Astrocyte (in vitro differentiated cells and primary cell): ENCODE data around the gene CELF2. TPM values are rescaled to one million over a fixed set of nuclear protein-coding genes. Genes with fewer than 3 reads are reported as not detected.
A peak's percentile ranks its signal among the peaks of the same experiment; 100 is the strongest.

Experiments used
- DNase-seq: peaks from one replicate; pipeline ENCODE4 v3.0.0-alpha.2; 2010; ENCODE audit warnings: low read depth
- FAIRE-seq: peaks from 2 replicates; lab custom pipeline; 2011; peaks lifted over from hg19 to GRCh38; lab: Jason Lieb, UNC
- H2AFZ ChIP-seq: 2 replicates; pipeline ENCODE4 v1.6.0; 2012; ENCODE audit warnings: low read depth, low read length, inconsistent platforms
- H3K27ac ChIP-seq: 2 replicates; pipeline ENCODE4 v1.5.1; 2011; ENCODE audit warnings: low read depth, low read length, inconsistent platforms
- H3K27me3 ChIP-seq: 2 replicates; pipeline ENCODE4 v1.6.0; 2011; ENCODE audit warnings: low read length, inconsistent platforms; ENCODE audit not compliant: insufficient read depth
- H3K36me3 ChIP-seq: 2 replicates; pipeline ENCODE4 v1.5.1; 2011; ENCODE audit warnings: low read length, inconsistent platforms; ENCODE audit not compliant: insufficient read depth
- H3K4me1 ChIP-seq: 2 replicates; pipeline ENCODE4 v1.5.1; 2011; ENCODE audit warnings: low read length, inconsistent platforms; ENCODE audit not compliant: insufficient read depth
- H3K4me2 ChIP-seq: 2 replicates; pipeline ENCODE4 v1.6.0; 2012; ENCODE audit warnings: low read length, inconsistent platforms
- H3K4me3 ChIP-seq: 2 replicates; pipeline ENCODE4 v1.5.1; 2011; ENCODE audit warnings: low read depth, mild to moderate bottlenecking, low read length, inconsistent platforms; ENCODE audit not compliant: insufficient read depth
- H3K79me2 ChIP-seq: 2 replicates; pipeline ENCODE4 v1.6.0; 2012; ENCODE audit warnings: mild to moderate bottlenecking, low read length, inconsistent platforms; ENCODE audit not compliant: insufficient read depth
- H3K9ac ChIP-seq: 2 replicates; pipeline ENCODE4 v1.6.0; 2012; ENCODE audit warnings: mild to moderate bottlenecking, low read length, inconsistent platforms
- H3K9me3 ChIP-seq: 2 replicates; pipeline ENCODE4 v1.5.1; 2012; ENCODE audit warnings: low read depth, mild to moderate bottlenecking, low read length, inconsistent platforms; ENCODE audit not compliant: insufficient read depth
- H4K20me1 ChIP-seq: 2 replicates; pipeline ENCODE4 v1.6.0; 2012; ENCODE audit warnings: low read length, inconsistent platforms; ENCODE audit not compliant: insufficient read depth
- H3K27ac Mint-ChIP-seq: one replicate; pipeline ENCODE4 v1.8.0; 2021; ENCODE audit warnings: mild to moderate bottlenecking, mixed read lengths; ENCODE audit not compliant: unreplicated experiment
- H3K27me3 Mint-ChIP-seq: one replicate; pipeline ENCODE4 v1.8.0; 2021; ENCODE audit warnings: low read depth, mixed read lengths; ENCODE audit not compliant: unreplicated experiment
- H3K36me3 Mint-ChIP-seq: one replicate; pipeline ENCODE4 v1.8.0; 2021; ENCODE audit warnings: low read depth, mixed read lengths; ENCODE audit not compliant: unreplicated experiment
- H3K4me1 Mint-ChIP-seq: one replicate; pipeline ENCODE4 v1.8.0; 2021; ENCODE audit warnings: low read depth, mixed read lengths; ENCODE audit not compliant: unreplicated experiment
- H3K4me3 Mint-ChIP-seq: one replicate; pipeline ENCODE4 v1.8.0; 2021; ENCODE audit warnings: mild to moderate bottlenecking, moderate library complexity, mixed read lengths; ENCODE audit not compliant: unreplicated experiment
- H3K9me3 Mint-ChIP-seq: one replicate; pipeline ENCODE4 v1.8.0; 2021; ENCODE audit warnings: mild to moderate bottlenecking, mixed read lengths; ENCODE audit not compliant: unreplicated experiment
- CTCF ChIP-seq: IDR thresholded peaks from 2 replicates; pipeline ENCODE4 v1.5.1; 2011; ENCODE audit warnings: low read depth, mild to moderate bottlenecking, inconsistent platforms, low read length, moderate library complexity; ENCODE audit not compliant: insufficient read depth
- EZH2 ChIP-seq: IDR thresholded peaks from 2 replicates; pipeline ENCODE4 v1.6.1; 2012; ENCODE audit warnings: mild to moderate bottlenecking, low read length, inconsistent platforms; ENCODE audit not compliant: insufficient read depth
- total RNA-seq: library from RNA; stranded (reverse); gene quantifications from 2 replicates; pipeline ENCODE4 v1.2.1, GENCODE V29; 2021

The CELF2 gene
- total RNA-seq, 1 donor from 2014 or later: 76.1 TPM

- H3K4me3 Mint-ChIP-seq: no peak overlapping the region
These were observed 200.7 kb downstream of the CELF2 start for GRCh38 chr10:11218395-11218794.

GRCh38 chr10:11219431-11219830 lies 201.8 kb downstream of the CELF2 start:
- no peak overlapping the region for H3K27ac ChIP-seq

More at GRCh38 chr10:11218395-11218794, 200.7 kb downstream of the CELF2 start:
- H3K4me1 ChIP-seq: no peaks in the 10 kb centered on the region
- no peaks in the 10 kb centered on the region for H3K9me3 ChIP-seq
- no peak overlapping the region for H3K4me3 ChIP-seq
- H3K27ac ChIP-seq: no peak overlapping the region
- peaks cover 8% of the 10 kb centered on the region for H3K36me3 Mint-ChIP-seq
- no peaks in the 10 kb centered on the region for H3K79me2 ChIP-seq
- no peak overlapping the region for H3K4me2 ChIP-seq
- H2AFZ ChIP-seq: no peak overlapping the region
- H3K9me3 Mint-ChIP-seq: no peaks in the 10 kb centered on the region
- no peaks in the 10 kb centered on the region for H3K27me3 Mint-ChIP-seq
- no peaks in the 10 kb centered on the region for H3K27me3 ChIP-seq
- H3K4me1 Mint-ChIP-seq: peaks cover 15% of the 10 kb centered on the region
- TF ChIP-seq CTCF (no peak), EZH2 (no peak)
- no peak overlapping the region for H3K9ac ChIP-seq
- no peaks in the 10 kb centered on the region for H3K36me3 ChIP-seq
- H4K20me1 ChIP-seq: no peaks in the 10 kb centered on the region
- FAIRE-seq: no peak
- H3K27ac Mint-ChIP-seq: no peak overlapping the region
- DNase-seq: no peak

More at GRCh38 chr10:11219431-11219830, 201.8 kb downstream of the CELF2 start:
- H3K4me3 Mint-ChIP-seq: peak overlapping the region; percentile 6
- no peaks in the 10 kb centered on the region for H3K27me3 Mint-ChIP-seq
- Histone ChIP-seq H4K20me1 (no peaks in the 10 kb centered on the region), H3K9me3 (no peaks in the 10 kb centered on the region), H3K4me3 (no peak overlapping the region), H3K27me3 (no peaks in the 10 kb centered on the region), H3K4me2 (no peak overlapping the region), H3K4me1 (no peaks in the 10 kb centered on the region), H3K79me2 (no peaks in the 10 kb centered on the region), H2AFZ (no peak overlapping the region), H3K36me3 (no peaks in the 10 kb centered on the region), H3K9ac (no peak overlapping the region)
- FAIRE-seq (no peak), DNase-seq (no peak)
- H3K9me3 Mint-ChIP-seq: no peaks in the 10 kb centered on the region
- H3K36me3 Mint-ChIP-seq: peaks cover 6% of the 10 kb centered on the region
- H3K27ac Mint-ChIP-seq: no peak overlapping the region
- H3K4me1 Mint-ChIP-seq: peaks cover 15% of the 10 kb centered on the region
- no peak for TF ChIP-seq CTCF
- TF ChIP-seq EZH2: no peak
